ENCODE results near the gene SERAC1.

- TF ChIP-seq EZH2 (IDR thresholded peaks at IDR 0.05): no peak
- no peak for TF ChIP-seq POLR2AphosphoS5 (IDR thresholded peaks at IDR 0.05; ENCODE audit: borderline replicate concordance, low read depth, low read length)
- TF ChIP-seq FOXP2 (optimal IDR thresholded peaks at IDR 0.05; ENCODE audit: control extremely low read depth, extremely low read length, insufficient read depth): no peak
Measured at GRCh38 chr6:158121335-158121734, 46.7 kb downstream of the SERAC1 start.
